Esophagus muscularis mucosa (tissue), 4 donors: ENCODE results near the gene MAX. TPM values are rescaled to one million over a fixed set of nuclear protein-coding genes. Genes with fewer than 3 reads are reported as not detected.

Source experiments
- DNase-seq: peaks from one replicate; pipeline ENCODE4 v3.0.0-alpha.2; 2017; ENCODE audit errors: extremely low spot score
- H3K27ac ChIP-seq, 4 donors: fragments of 200-600 bp; sonication (generic); replicated peaks in 1 of 4; 1 replicate in 3 of 4; 2 replicates in 1 of 4; pipeline ENCODE4 v1.5.1; 2016 to 2019; ENCODE audit warnings: mild to moderate bottlenecking in 1 of 4
- H3K27me3 ChIP-seq, 4 donors: fragments of 200-600 bp; sonication (generic); one replicate each; pipeline versions ENCODE4 v1.5.1 to v1.6.0; 2016 to 2019
- H3K36me3 ChIP-seq, 4 donors: fragments of 200-600 bp; sonication (generic); one replicate each; pipeline ENCODE4 v1.5.1; 2016 to 2019
- H3K4me1 ChIP-seq, 4 donors: fragments of 200-600 bp; sonication (generic); one replicate each; pipeline ENCODE4 v1.5.1; 2016 to 2019
- H3K4me3 ChIP-seq, 4 donors: fragments of 200-600 bp; sonication (generic); 1 replicate in 2 of 4; 2 replicates in 2 of 4; pipeline ENCODE4 v1.5.1; 2016 to 2019; ENCODE audit warnings: mild to moderate bottlenecking in 4 of 4, moderate library complexity in 1 of 4
- H3K9me3 ChIP-seq, 4 donors: fragments of 200-600 bp; sonication (generic); 1 replicate in 3 of 4; 2 replicates in 1 of 4; pipeline ENCODE4 v1.5.1; 2016 to 2019
- CTCF ChIP-seq, 3 experiments: fragments of 200-600 bp in 2 of 3; fragments of 450-650 bp in 1 of 3; sonication (generic) in 2 of 3; IDR thresholded peaks; one replicate each; pipeline ENCODE4 v1.5.1; 2017 to 2019; ENCODE audit warnings: antibody characterized with exemption in 3 of 3, mild to moderate bottlenecking in 2 of 3, moderate library complexity in 1 of 3
- EP300 ChIP-seq: sonication (generic); formaldehyde crosslinking; IDR thresholded peaks from one replicate; pipeline ENCODE4 v1.6.1; 2017; ENCODE audit warnings: antibody characterized with exemption
- POLR2A ChIP-seq: fragments of 450-650 bp; IDR thresholded peaks from one replicate; pipeline ENCODE4 v1.6.1; 2017; ENCODE audit warnings: antibody characterized with exemption, moderate library complexity, mild to moderate bottlenecking, low read depth
- POLR2AphosphoS5 ChIP-seq, 2 donors: sonication (generic); formaldehyde crosslinking; IDR thresholded peaks; one replicate each; pipeline ENCODE4 v1.6.1; 2017; ENCODE audit warnings: antibody characterized with exemption in 2 of 2
- WGBS: methylation state at CpG from one replicate; pipeline ENCODE4 v1.1.5; 2018; 5-methylcytosine and 5-hydroxymethylcytosine counted together
- intact Hi-C: fragments of 100-400 bp; cut with DNase I; formaldehyde crosslinking; loops from one replicate; pipeline ENCODE4 v1.15.1; 2023
- total RNA-seq, 4 donors: library from RNA; depleted of rRNA; stranded (reverse); fragments of >200 nt; gene quantifications; one replicate each; pipeline versions ENCODE4 v1.1.0 to v1.2.1, GENCODE V29; 2016

The MAX gene
- total RNA-seq, 4 donors from 2014 or later = 69.3 to 88.0 (median 77.4) TPM

- Histone ChIP-seq H3K4me3 (no peak overlapping the region), H3K4me1 (peaks cover 47 to 67% (median 54%) of the 10 kb centered on the region in 4 donors), H3K36me3 (peaks cover 36 to 73% (median 62%) of the 10 kb centered on the region in 4 donors), H3K9me3 (no peaks in the 10 kb centered on the region), H3K27me3 (no peaks in the 10 kb centered on the region), H3K27ac (peak overlapping the region in 1 of 4 donors; percentile 27)
- intact Hi-C loops = no loop called here
- TF ChIP-seq POLR2A (no peak), POLR2AphosphoS5 (IDR thresholded peaks at IDR 0.05) (no peak), CTCF (IDR thresholded peaks at IDR 0.05) (no peak)
- no peak for DNase-seq
- 55% methylated on average over 2 of the region's 4 CpGs for WGBS
Observed at GRCh38 chr14:65073605-65074201, 28.6 kb downstream of the MAX start.

GRCh38 chr14:65072937-65073336 is 29.4 kb downstream of the MAX start:
- intact Hi-C loops = no loop called here
- WGBS = 75% methylated on average over 1 of the region's 1 CpG
- TF ChIP-seq CTCF (IDR thresholded peaks at IDR 0.05) = no peak
- no peak for TF ChIP-seq POLR2A
- TF ChIP-seq POLR2AphosphoS5 (IDR thresholded peaks at IDR 0.05) = no peak
- no peak for TF ChIP-seq EP300
- Histone ChIP-seq H3K4me3 (no peak overlapping the region), H3K36me3 (peaks cover 31 to 71% (median 57%) of the 10 kb centered on the region in 4 donors), H3K27me3 (no peaks in the 10 kb centered on the region), H3K9me3 (no peaks in the 10 kb centered on the region), H3K4me1 (peaks cover 45 to 63% (median 51%) of the 10 kb centered on the region in 4 donors), H3K27ac (no peak overlapping the region)
- no peak for DNase-seq

GRCh38 chr14:65072256-65072655 is 30.1 kb downstream of the MAX start:
- DNase-seq = no peak
- no peak overlapping the region for H3K4me3 ChIP-seq
- H3K4me1 ChIP-seq = peaks cover 45 to 58% (median 51%) of the 10 kb centered on the region in 4 donors
- H3K36me3 ChIP-seq = peaks cover 26 to 65% (median 50%) of the 10 kb centered on the region in 4 donors
- no peaks in the 10 kb centered on the region for H3K27me3 ChIP-seq
- 82% methylated on average over 5 of the region's 6 CpGs for WGBS
- intact Hi-C loops = no loop called here
- TF ChIP-seq POLR2AphosphoS5 (IDR thresholded peaks at IDR 0.05) (no peak), CTCF (IDR thresholded peaks at IDR 0.05) (no peak), POLR2A (no peak), EP300 (no peak)
- H3K9me3 ChIP-seq = no peaks in the 10 kb centered on the region
- no peak overlapping the region for H3K27ac ChIP-seq

- H3K4me1 ChIP-seq = peaks cover 45 to 57% (median 50%) of the 10 kb centered on the region in 4 donors
Observed at GRCh38 chr14:65071544-65071943, 30.8 kb downstream of the MAX start.

More at GRCh38 chr14:65071544-65071943, 30.8 kb downstream of the MAX start:
- 100% methylated on average over 1 of the region's 3 CpGs for WGBS
- Histone ChIP-seq H3K27ac (no peak overlapping the region), H3K36me3 (peaks cover 19 to 58% (median 45%) of the 10 kb centered on the region in 4 donors), H3K4me3 (no peak overlapping the region), H3K9me3 (no peaks in the 10 kb centered on the region), H3K27me3 (no peaks in the 10 kb centered on the region)
- intact Hi-C loops = no loop called here
- no peak for DNase-seq
- no peak for TF ChIP-seq POLR2A
- TF ChIP-seq EP300 = no peak
- TF ChIP-seq POLR2AphosphoS5 (IDR thresholded peaks at IDR 0.05) = no peak
- TF ChIP-seq CTCF (IDR thresholded peaks at IDR 0.05) = no peak
